HepG2 (cell line): ENCODE data around the gene SERPINA3. TPM values are rescaled to one million over a fixed set of nuclear protein-coding genes. Genes with fewer than 3 reads are reported as not detected.

Experiments
- ASH2L ChIP-seq: fragments of 300-600, 200-600 bp; sonication (generic); IDR thresholded peaks from 2 replicates; pipeline ENCODE4 v1.7.0; 2017; ENCODE audit warnings: low read depth, mild to moderate bottlenecking, moderate library complexity, mixed read lengths, low read length; ENCODE audit not compliant: insufficient read length
- ATF1 ChIP-seq: IDR thresholded peaks from 2 replicates; pipeline ENCODE4 v1.6.1; 2016; ENCODE audit warnings: mild to moderate bottlenecking, control low read depth
- CREM ChIP-seq, 2 experiments: sonication (generic) in 1 of 2; formaldehyde crosslinking in 1 of 2; IDR thresholded peaks; 2 replicates each; pipeline versions ENCODE4 v1.4.0 to v1.6.1; 2016 to 2020; ENCODE audit warnings: antibody characterized with exemption in 1 of 2, mild to moderate bottlenecking in 1 of 2, missing genetic modification reagents in 1 of 2
- HIVEP1 ChIP-seq: sonication (generic); formaldehyde crosslinking; IDR thresholded peaks from 2 replicates; pipeline ENCODE4 v1.4.0; 2020; ENCODE audit warnings: mild to moderate bottlenecking, missing genetic modification reagents
- KDM6A ChIP-seq: IDR thresholded peaks from 2 replicates; pipeline ENCODE4 v1.6.1; 2016; ENCODE audit warnings: low read depth
- NCOA1 ChIP-seq: sonication (generic); formaldehyde crosslinking; IDR thresholded peaks from 2 replicates; pipeline ENCODE4 v1.9.0; 2021; ENCODE audit warnings: missing genetic modification reagents
- PTBP1 ChIP-seq: fragments of 200-400 bp; formaldehyde crosslinking; IDR thresholded peaks from 2 replicates; pipeline ENCODE4 v1.6.1; 2018; ENCODE audit warnings: low read length, low read depth; ENCODE audit not compliant: poor library complexity, severe bottlenecking
- RXRB ChIP-seq: IDR thresholded peaks from 2 replicates; pipeline ENCODE4 v1.6.1; 2016; ENCODE audit warnings: borderline replicate concordance, missing genetic modification reagents, missing compliant biosample characterization
- TARDBP ChIP-seq: sonication (generic); formaldehyde crosslinking; IDR thresholded peaks from 2 replicates; pipeline ENCODE4 v1.8.0; 2022; ENCODE audit warnings: mild to moderate bottlenecking, missing genetic modification reagents
- THAP9 ChIP-seq: sonication (generic); formaldehyde crosslinking; IDR thresholded peaks from 2 replicates; pipeline ENCODE4; 2020; ENCODE audit warnings: missing genetic modification reagents, mild to moderate bottlenecking, borderline replicate concordance
- ZNF281 ChIP-seq: sonication (generic); formaldehyde crosslinking; IDR thresholded peaks from 2 replicates; pipeline ENCODE4 v1.4.0; 2020; ENCODE audit warnings: missing genetic modification reagents, borderline replicate concordance
- ZNF350 ChIP-seq: sonication (generic); formaldehyde crosslinking; IDR thresholded peaks from 2 replicates; pipeline ENCODE4 v1.4.0; 2020; ENCODE audit warnings: mild to moderate bottlenecking, low read depth, missing genetic modification reagents, borderline replicate concordance
- ZNF562 ChIP-seq: sonication (generic); formaldehyde crosslinking; IDR thresholded peaks from 2 replicates; pipeline ENCODE4 v1.8.0; 2022; ENCODE audit warnings: missing genetic modification reagents, borderline replicate concordance
- ZNF577 ChIP-seq: sonication (generic); formaldehyde crosslinking; IDR thresholded peaks from 2 replicates; pipeline ENCODE4 v1.4.0; 2020; ENCODE audit warnings: mild to moderate bottlenecking, low read depth, missing genetic modification reagents, borderline replicate concordance
- ZNF607 ChIP-seq: sonication (generic); formaldehyde crosslinking; IDR thresholded peaks from 2 replicates; pipeline ENCODE4 v1.5.1; 2020; ENCODE audit warnings: missing genetic modification reagents, mild to moderate bottlenecking, borderline replicate concordance
- ZNF672 ChIP-seq: sonication (generic); formaldehyde crosslinking; IDR thresholded peaks from 2 replicates; pipeline ENCODE4 v1.8.1; 2022; ENCODE audit warnings: missing genetic modification reagents
- ZSCAN21 ChIP-seq: sonication (generic); formaldehyde crosslinking; IDR thresholded peaks from 2 replicates; pipeline ENCODE4 v1.8.0; 2022; ENCODE audit warnings: mild to moderate bottlenecking, missing genetic modification reagents, moderate library complexity, borderline replicate concordance
- polyA plus RNA-seq, 8 experiments: library from polyadenylated mRNA; depleted of rRNA in 3 of 8; stranded (reverse) in 7 of 8; unstranded in 1 of 8; fragments of >200 nt; fragmentation: Illumina TruSeq in 4 of 8; extraction: Trizol in 4 of 8; gene quantifications; 2 replicates each; pipeline versions ENCODE4 v1.2.1 to v1.2.3, GENCODE V29; 2011 to 2016; ENCODE audit warnings: low read depth in 4 of 8, missing spikeins in 1 of 8, mixed read lengths in 1 of 8; ENCODE audit not compliant: insufficient read depth in 1 of 8
- total RNA-seq, 5 experiments: library from RNA; depleted of rRNA; stranded (reverse); fragments of >200 nt; fragmentation: Illumina TruSeq; extraction: Trizol; gene quantifications; 2 replicates each; pipeline ENCODE4 v1.2.3, GENCODE V29; 2016; ENCODE audit warnings: low read depth in 1 of 5
- TF ChIP-seq, protein P1 (sequence below): sonication (generic); formaldehyde crosslinking; IDR thresholded peaks from 2 replicates; pipeline ENCODE4 v1.4.0; 2020; ENCODE audit warnings: mild to moderate bottlenecking, missing genetic modification reagents

SERPINA3 gene
- total and polyA plus RNA-seq, 2 of the 13 experiments (the other 11 are each of a cell fraction or from before 2014, with no cell fraction given), result 825 to 2,200 TPM

DNA sequence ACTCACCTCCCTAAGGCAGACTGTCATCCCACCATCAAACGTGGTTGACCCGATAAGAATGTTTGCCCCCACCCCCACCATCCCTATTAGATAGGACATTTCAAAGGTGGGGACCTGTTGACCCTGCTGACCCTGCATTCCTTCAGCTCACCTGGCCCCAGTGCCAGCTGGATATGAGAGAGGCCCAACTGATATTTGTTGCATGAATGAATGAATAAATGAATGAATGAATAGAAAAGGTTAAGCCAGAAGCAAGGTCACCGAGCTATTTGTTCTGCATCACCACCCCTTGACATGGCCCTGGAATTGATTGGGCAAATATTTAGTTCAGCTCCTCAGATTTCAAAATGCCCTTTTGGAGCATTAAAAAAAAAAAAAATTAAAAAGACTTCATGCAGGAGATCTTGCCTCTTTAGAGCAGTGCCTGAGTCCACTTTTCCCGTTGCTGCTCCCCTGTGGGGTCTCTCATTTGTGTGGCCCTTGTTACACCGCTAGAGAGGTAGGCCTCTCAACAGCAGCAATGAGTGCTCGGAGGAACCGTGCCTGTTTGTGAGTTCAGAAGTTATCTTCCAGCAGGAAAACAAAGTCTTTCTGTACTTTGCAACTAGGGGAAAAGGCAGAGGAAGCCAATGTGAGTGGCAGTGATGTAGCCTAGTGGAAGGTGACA is 39.4 kb upstream of the SERPINA3 start (continued):
- TF ChIP-seq ZNF281 (CRISPR knock-in tag) (peak; percentile 93), RXRB (peak; percentile 82), PTBP1 (no peak), THAP9 (CRISPR knock-in tag) (peak; percentile 64; the same call in 1 of the 2 replicates), HIVEP1 (CRISPR knock-in tag) (0 out of 2 replicates have a peak, but pooled peaks have one; percentile 63), ZNF607 (CRISPR knock-in tag) (no peak), NCOA1 (CRISPR knock-in tag) (no peak; the same call in 1 of the 2 replicates), ZNF577 (CRISPR knock-in tag) (no peak), KDM6A (CRISPR knock-in tag) (peak; percentile 38; the same call in 1 of the 2 replicates), ZNF672 (CRISPR knock-in tag) (no peak), ZNF562 (CRISPR knock-in tag) (no peak), CREM (IDR thresholded peaks at IDR 0.05) (peak; percentile 88), CREM (CRISPR knock-in tag; IDR thresholded peaks at IDR 0.05) (no peak), ASH2L (peak; percentile 99), TARDBP (CRISPR knock-in tag) (peak; percentile 44; the same call in 1 of the 2 replicates), ATF1 (CRISPR knock-in tag) (peak; percentile 55), ZNF350 (CRISPR knock-in tag) (no peak; the same call in 1 of the 2 replicates), ZSCAN21 (CRISPR knock-in tag) (0 out of 2 replicates have a peak, but pooled peaks have one; percentile 55)
- TF ChIP-seq, protein P1, sequence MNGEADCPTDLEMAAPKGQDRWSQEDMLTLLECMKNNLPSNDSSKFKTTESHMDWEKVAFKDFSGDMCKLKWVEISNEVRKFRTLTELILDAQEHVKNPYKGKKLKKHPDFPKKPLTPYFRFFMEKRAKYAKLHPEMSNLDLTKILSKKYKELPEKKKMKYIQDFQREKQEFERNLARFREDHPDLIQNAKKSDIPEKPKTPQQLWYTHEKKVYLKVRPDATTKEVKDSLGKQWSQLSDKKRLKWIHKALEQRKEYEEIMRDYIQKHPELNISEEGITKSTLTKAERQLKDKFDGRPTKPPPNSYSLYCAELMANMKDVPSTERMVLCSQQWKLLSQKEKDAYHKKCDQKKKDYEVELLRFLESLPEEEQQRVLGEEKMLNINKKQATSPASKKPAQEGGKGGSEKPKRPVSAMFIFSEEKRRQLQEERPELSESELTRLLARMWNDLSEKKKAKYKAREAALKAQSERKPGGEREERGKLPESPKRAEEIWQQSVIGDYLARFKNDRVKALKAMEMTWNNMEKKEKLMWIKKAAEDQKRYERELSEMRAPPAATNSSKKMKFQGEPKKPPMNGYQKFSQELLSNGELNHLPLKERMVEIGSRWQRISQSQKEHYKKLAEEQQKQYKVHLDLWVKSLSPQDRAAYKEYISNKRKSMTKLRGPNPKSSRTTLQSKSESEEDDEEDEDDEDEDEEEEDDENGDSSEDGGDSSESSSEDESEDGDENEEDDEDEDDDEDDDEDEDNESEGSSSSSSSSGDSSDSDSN (CRISPR knock-in tag), result 0 out of 2 replicates have a peak, but pooled peaks have one; percentile 10
